Esophagus squamous epithelium (tissue), 5 donors: ENCODE results near the gene HOOK2. TPM values are rescaled to one million over a fixed set of nuclear protein-coding genes. Genes with fewer than 3 reads are reported as not detected.

Experiments used
- DNase-seq: peaks from one replicate; lab custom pipeline; 2025; lab: John Stamatoyannopoulos, UW
- H3K27ac ChIP-seq, 4 donors: fragments of 200-600 bp; sonication (generic); one replicate each; pipeline ENCODE4 v1.5.1; 2016 to 2019; ENCODE audit warnings: mild to moderate bottlenecking in 1 of 4
- H3K27me3 ChIP-seq, 4 donors: fragments of 200-600 bp; sonication (generic); 1 replicate in 3 of 4; 2 replicates in 1 of 4; pipeline versions ENCODE4 v1.5.1 to v1.6.0; 2017 to 2021; ENCODE audit warnings: antibody characterized with exemption in 1 of 4
- H3K36me3 ChIP-seq, 3 donors: fragments of 200-600 bp; sonication (generic); one replicate each; pipeline ENCODE4 v1.5.1; 2016 to 2019
- H3K4me1 ChIP-seq, 3 donors: fragments of 200-600 bp; sonication (generic); one replicate each; pipeline ENCODE4 v1.5.1; 2017 to 2019
- H3K4me3 ChIP-seq, 4 donors: fragments of 200-600 bp; sonication (generic); 1 replicate in 3 of 4; 2 replicates in 1 of 4; pipeline ENCODE4 v1.5.1; 2016 to 2019; ENCODE audit warnings: mild to moderate bottlenecking in 2 of 4, moderate library complexity in 1 of 4
- H3K9me3 ChIP-seq, 3 donors: fragments of 200-600 bp; sonication (generic); one replicate each; pipeline ENCODE4 v1.5.1; 2016 to 2019
- POLR2A ChIP-seq, 4 donors: fragments of 450-650 bp; IDR thresholded peaks; one replicate each; pipeline ENCODE4 v1.6.1; 2017; ENCODE audit warnings: antibody characterized with exemption in 4 of 4, mild to moderate bottlenecking in 4 of 4, moderate library complexity in 3 of 4
- WGBS, 2 donors: methylation state at CpG; one replicate each; pipeline ENCODE4 v1.1.5; 2018; 5-methylcytosine and 5-hydroxymethylcytosine counted together
- intact Hi-C: fragments of 100-400 bp; cut with DNase I; formaldehyde crosslinking; loops from one replicate; pipeline ENCODE4 v1.15.0; 2022
- total RNA-seq, 4 donors: library from RNA; depleted of rRNA; stranded (reverse); fragments of >200 nt; gene quantifications; one replicate each; pipeline ENCODE4 v1.1.0, GENCODE V29; 2016
- TF ChIP-seq, protein P1 (sequence below), 6 experiments: fragments of 450-650 bp in 4 of 6; fragments of 200-600 bp in 2 of 6; sonication (generic) in 2 of 6; IDR thresholded peaks; one replicate each; pipeline ENCODE4 v1.5.1; 2016 to 2019; ENCODE audit warnings: antibody characterized with exemption in 6 of 6, mild to moderate bottlenecking in 4 of 6, moderate library complexity in 4 of 6
- donor health status: DM: yes; HTN: yes; CAD: no.

HOOK2 gene
- total RNA-seq, 4 donors from 2014 or later, result 41.4 to 76.5 (median 61.6) TPM

GRCh38 chr19:12767666-12768065, 7.7 kb downstream of the HOOK2 start:
- intact Hi-C loops, result loop anchor here (5.0 kb wide), 1 partner anchor 35 kb away; the partner anchor contains the start of genes PRDX2 and THSD8
- H3K36me3 ChIP-seq, result peaks cover 0 to 91% (median 14%) of the 10 kb centered on the region in 3 donors
- DNase-seq, result no peak
- TF ChIP-seq POLR2A (IDR thresholded peaks at IDR 0.05), result no peak
- TF ChIP-seq, protein P1, sequence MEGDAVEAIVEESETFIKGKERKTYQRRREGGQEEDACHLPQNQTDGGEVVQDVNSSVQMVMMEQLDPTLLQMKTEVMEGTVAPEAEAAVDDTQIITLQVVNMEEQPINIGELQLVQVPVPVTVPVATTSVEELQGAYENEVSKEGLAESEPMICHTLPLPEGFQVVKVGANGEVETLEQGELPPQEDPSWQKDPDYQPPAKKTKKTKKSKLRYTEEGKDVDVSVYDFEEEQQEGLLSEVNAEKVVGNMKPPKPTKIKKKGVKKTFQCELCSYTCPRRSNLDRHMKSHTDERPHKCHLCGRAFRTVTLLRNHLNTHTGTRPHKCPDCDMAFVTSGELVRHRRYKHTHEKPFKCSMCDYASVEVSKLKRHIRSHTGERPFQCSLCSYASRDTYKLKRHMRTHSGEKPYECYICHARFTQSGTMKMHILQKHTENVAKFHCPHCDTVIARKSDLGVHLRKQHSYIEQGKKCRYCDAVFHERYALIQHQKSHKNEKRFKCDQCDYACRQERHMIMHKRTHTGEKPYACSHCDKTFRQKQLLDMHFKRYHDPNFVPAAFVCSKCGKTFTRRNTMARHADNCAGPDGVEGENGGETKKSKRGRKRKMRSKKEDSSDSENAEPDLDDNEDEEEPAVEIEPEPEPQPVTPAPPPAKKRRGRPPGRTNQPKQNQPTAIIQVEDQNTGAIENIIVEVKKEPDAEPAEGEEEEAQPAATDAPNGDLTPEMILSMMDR (IDR thresholded peaks at IDR 0.05), result no peak
- H3K4me3 ChIP-seq, result no peak overlapping the region
- no peaks in the 10 kb centered on the region for H3K9me3 ChIP-seq
- H3K27me3 ChIP-seq, result no peaks in the 10 kb centered on the region
- H3K27ac ChIP-seq, result no peak overlapping the region
- H3K4me1 ChIP-seq, result peaks cover 0 to 7% (median 6%) of the 10 kb centered on the region in 3 donors
- WGBS, 2 donors, result 92 to 94% methylated on average over 13 to 14 of the region's 15 CpGs

DNA sequence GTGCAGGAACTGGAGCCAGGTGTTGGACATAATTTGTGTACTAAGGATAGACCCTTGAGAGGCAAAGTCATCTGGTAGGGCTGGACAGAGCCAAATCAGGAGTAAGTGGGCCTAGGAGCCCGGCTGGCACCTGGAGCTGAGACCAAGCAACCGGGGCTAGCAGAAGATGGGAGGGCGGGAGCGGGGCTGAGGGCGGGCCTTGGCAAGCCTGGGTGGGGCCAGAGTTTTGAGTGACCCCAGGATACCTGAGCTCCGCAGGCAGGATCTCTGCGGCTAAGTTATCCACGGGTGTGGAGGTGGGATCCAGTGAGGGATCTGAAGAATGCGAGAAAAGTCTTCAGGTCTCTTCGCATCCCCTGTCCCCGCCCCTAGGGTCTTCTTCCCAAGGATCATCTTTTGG, 8.2 kb downstream of the HOOK2 start:
- intact Hi-C loops, result loop anchor here (5.0 kb wide), 1 partner anchor 35 kb away; the partner anchor contains the start of genes PRDX2 and THSD8
- Histone ChIP-seq H3K36me3 (peaks cover 0 to 92% (median 17%) of the 10 kb centered on the region in 3 donors), H3K27ac (no peak overlapping the region), H3K9me3 (no peaks in the 10 kb centered on the region), H3K4me1 (peaks cover 0 to 7% (median 6%) of the 10 kb centered on the region in 3 donors), H3K4me3 (no peak overlapping the region), H3K27me3 (no peaks in the 10 kb centered on the region)
- 82 to 94% methylated on average over 9 to 10 of the region's 11 CpGs for WGBS, 2 donors
- TF ChIP-seq, protein P1 (IDR thresholded peaks at IDR 0.05), result no peak
- no peak for TF ChIP-seq POLR2A (IDR thresholded peaks at IDR 0.05)
- no peak for DNase-seq

- TF ChIP-seq, protein P1 (IDR thresholded peaks at IDR 0.05), result peak; percentile 75 to 98 (median 92)
- no peak for TF ChIP-seq POLR2A (IDR thresholded peaks at IDR 0.05)
- DNase-seq, result no peak
- peaks cover 0 to 7% (median 6%) of the 10 kb centered on the region in 3 donors for H3K4me1 ChIP-seq
- no peaks in the 10 kb centered on the region for H3K27me3 ChIP-seq
- H3K27ac ChIP-seq, result peak overlapping the region in 3 of 4 donors; percentile 59 to 80 (median 72)
- H3K36me3 ChIP-seq, result peaks cover 0 to 97% (median 17%) of the 10 kb centered on the region in 3 donors
- H3K9me3 ChIP-seq, result no peaks in the 10 kb centered on the region
- H3K4me3 ChIP-seq, result peak overlapping the region; percentile 18 to 69 (median 43)
- 3 to 27% methylated on average over 11 to 13 of the region's 30 CpGs for WGBS, 2 donors
- intact Hi-C loops, result loop anchor here (5.0 kb wide), 1 partner anchor 36 kb away; the partner anchor contains the start of genes PRDX2 and THSD8
Observed at GRCh38 chr19:12766051-12766521, 9.3 kb downstream of the HOOK2 start.

DNA sequence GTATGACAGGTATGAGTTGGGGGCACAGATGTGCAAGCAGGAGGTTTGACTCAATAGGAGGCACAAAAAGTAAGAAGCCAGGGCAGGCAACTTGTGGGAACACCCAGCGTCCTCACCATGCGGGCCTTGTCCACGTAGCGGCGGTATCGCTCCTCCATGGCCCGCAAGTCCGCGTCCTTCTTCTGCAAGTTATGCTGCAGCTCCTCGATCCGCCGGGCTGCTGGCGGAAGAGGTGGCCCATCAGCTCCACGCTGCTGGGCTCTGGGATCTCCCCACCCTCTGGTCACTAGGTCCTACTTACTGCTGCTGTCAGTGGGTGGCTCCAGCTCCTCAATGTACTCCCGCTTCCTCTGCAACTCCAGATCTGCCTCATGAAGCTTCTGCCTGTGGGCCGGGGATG, 10.7 kb downstream of the HOOK2 start:
- DNase-seq, result no peak
- Histone ChIP-seq H3K9me3 (no peaks in the 10 kb centered on the region), H3K27me3 (no peaks in the 10 kb centered on the region), H3K36me3 (peaks cover 0 to 83% (median 14%) of the 10 kb centered on the region in 3 donors), H3K4me1 (peaks cover 0 to 7% (median 6%) of the 10 kb centered on the region in 3 donors), H3K27ac (no peak overlapping the region), H3K4me3 (no peak overlapping the region)
- 94 to 95% methylated on average over 12 to 13 of the region's 16 CpGs for WGBS, 2 donors
- intact Hi-C loops, result loop anchor here (5.0 kb wide), 1 partner anchor 38 kb away; the partner anchor contains the start of genes PRDX2 and THSD8
- no peak for TF ChIP-seq POLR2A (IDR thresholded peaks at IDR 0.05)
- TF ChIP-seq, protein P1 (IDR thresholded peaks at IDR 0.05), result no peak

DNA sequence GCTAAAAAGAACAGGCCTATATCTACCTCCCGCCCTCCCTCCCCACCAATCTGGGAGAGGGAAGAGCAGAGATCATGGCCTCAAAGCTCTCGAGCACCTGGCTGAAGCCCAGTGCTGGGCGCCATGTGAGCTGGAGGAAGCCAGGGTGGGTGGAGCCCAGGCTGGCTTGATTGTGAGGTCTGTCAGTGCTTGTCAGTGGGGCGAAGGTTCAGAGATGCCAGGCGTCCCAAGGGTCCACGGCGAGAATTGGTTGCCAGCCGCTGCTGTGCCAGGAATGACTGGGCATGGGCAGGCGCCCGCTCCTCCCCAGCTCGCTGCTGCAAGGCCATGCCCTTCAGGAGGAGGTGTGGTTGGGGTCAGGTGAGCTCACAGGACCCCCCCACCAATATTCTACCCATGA, 12.3 kb downstream of the HOOK2 start:
- Histone ChIP-seq H3K4me1 (peaks cover under 1 to 7% (median 7%) of the 10 kb centered on the region in 3 donors), H3K9me3 (no peaks in the 10 kb centered on the region), H3K27me3 (no peaks in the 10 kb centered on the region), H3K4me3 (no peak overlapping the region), H3K36me3 (peaks cover 0 to 67% (median 14%) of the 10 kb centered on the region in 3 donors), H3K27ac (no peak overlapping the region)
- intact Hi-C loops, result no loop called here
- TF ChIP-seq, protein P1 (IDR thresholded peaks at IDR 0.05), result no peak
- TF ChIP-seq POLR2A (IDR thresholded peaks at IDR 0.05), result no peak
- 80% methylated on average over 2 of the region's 11 CpGs; no CpG with 5 or more reads in 1 of the 2 donors for WGBS, 2 donors
- DNase-seq, result no peak
